OCI-LY7 (cell line): ENCODE data around the gene SH3YL1. TPM values are rescaled to one million over a fixed set of nuclear protein-coding genes. Genes with fewer than 3 reads are reported as not detected.

Source experiments
- BruUV-seq: library from RNA; stranded (reverse); fragments of 400-500 nt; replicated peaks from 2 replicates; lab custom pipeline; 2021; lab: Mats Ljungman, UMichigan
- CTCF ChIA-PET: fragments of 300-600 bp; sonication (Branson Sonifier 250); formaldehyde crosslinking; loops from one replicate; lab custom pipeline; 2022; ENCODE audit warnings: antibody characterized with exemption; ENCODE audit not compliant: unreplicated experiment; lab: Charles Lee
- POLR2A ChIA-PET: fragments of 300-600 bp; sonication (Branson Sonifier 250); formaldehyde crosslinking; loops from one replicate; lab custom pipeline; 2022; ENCODE audit warnings: antibody characterized with exemption; lab: Charles Lee
- DNase-seq: peaks from one replicate; pipeline ENCODE4 v3.0.0-alpha.2; 2015; ENCODE audit warnings: low spot score
- H2AFZ ChIP-seq: fragments of 200-600 bp; sonication (generic), shearing (Covaris generic); 2 replicates; pipeline ENCODE4 v1.6.1; 2014; ENCODE audit warnings: mild to moderate bottlenecking, antibody characterized with exemption, low read length, moderate library complexity
- H3K27ac ChIP-seq: fragments of 200-600 bp; sonication (generic); 2 replicates; pipeline ENCODE4 v1.5.1; 2014; ENCODE audit warnings: mixed run types, low read depth, mild to moderate bottlenecking, moderate library complexity, low read length, inconsistent platforms; ENCODE audit not compliant: poor library complexity, severe bottlenecking
- H3K36me3 ChIP-seq: fragments of 200-600 bp; sonication (generic); 2 replicates; pipeline ENCODE4 v1.6.1; 2014; ENCODE audit warnings: mild to moderate bottlenecking, antibody characterized with exemption, low read length, moderate library complexity, mixed read lengths; ENCODE audit not compliant: insufficient read depth
- H3K4me1 ChIP-seq: fragments of 200-600 bp; sonication (generic); 2 replicates; pipeline ENCODE4 v1.5.1; 2014; ENCODE audit warnings: mild to moderate bottlenecking, low read length; ENCODE audit not compliant: insufficient read depth, poor library complexity, severe bottlenecking
- H3K4me2 ChIP-seq: fragments of 200-600 bp; sonication (generic); 2 replicates; pipeline ENCODE4 v1.6.1; 2014; ENCODE audit warnings: mild to moderate bottlenecking, low read length
- H3K4me3 ChIP-seq: fragments of 200-600 bp; sonication (generic); 2 replicates; pipeline ENCODE4 v1.5.1; 2014; ENCODE audit warnings: mild to moderate bottlenecking, low read depth, low read length; ENCODE audit not compliant: poor library complexity, severe bottlenecking
- H3K79me2 ChIP-seq: fragments of 200-600 bp; sonication (generic); 2 replicates; pipeline ENCODE4 v1.6.1; 2016; ENCODE audit warnings: low read depth, mild to moderate bottlenecking, low read length, moderate library complexity, mixed read lengths; ENCODE audit not compliant: insufficient read depth
- H3K9me2 ChIP-seq: fragments of 200-600 bp; sonication (generic); 2 replicates; pipeline ENCODE4 v1.6.1; 2016; ENCODE audit warnings: mild to moderate bottlenecking, low read length, mixed read lengths; ENCODE audit not compliant: insufficient read depth
- H3K9me3 ChIP-seq: fragments of 200-600 bp; sonication (generic); 2 replicates; pipeline ENCODE4 v1.6.1; 2014; ENCODE audit warnings: mild to moderate bottlenecking, mixed run types, low read length, mixed read lengths
- H4K20me1 ChIP-seq: fragments of 200-600 bp; sonication (generic); 2 replicates; pipeline ENCODE4 v1.6.1; 2014; ENCODE audit warnings: mild to moderate bottlenecking, antibody characterized with exemption, low read length, moderate library complexity, mixed read lengths; ENCODE audit not compliant: insufficient read depth
- CTCF ChIP-seq: fragments of 200-600 bp; sonication (generic); conservative IDR thresholded peaks from 2 replicates; pipeline ENCODE4 v1.5.1; 2014; ENCODE audit warnings: mild to moderate bottlenecking, antibody characterized with exemption, low read length, moderate library complexity, mixed read lengths
- EZH2phosphoT487 ChIP-seq: fragments of 200-600 bp; sonication (generic); IDR thresholded peaks from 2 replicates; pipeline ENCODE4 v1.6.1; 2018; ENCODE audit warnings: low read depth, borderline replicate concordance, mild to moderate bottlenecking, mixed run types, antibody characterized with exemption, low read length, moderate library complexity, mixed read lengths
- intact Hi-C: fragments of 100-400 bp; cut with micrococcal nuclease; formaldehyde crosslinking; loops from one replicate; pipeline ENCODE4 v1.10.0; 2022; ENCODE audit not compliant: unreplicated experiment
- total RNA-seq, 2 experiments: library from RNA; depleted of rRNA in 1 of 2; stranded (reverse); fragments of >200 nt in 1 of 2; shearing (Covaris generic) in 1 of 2; gene quantifications; 2 replicates each; pipeline ENCODE4 v1.2.3, GENCODE V29; 2014 to 2022

Gene SH3YL1
- total RNA-seq, 2 experiments from 2014 or later, result 21.3 to 30.9 TPM

GRCh38 chr2:169741-170140, 94.1 kb downstream of the SH3YL1 start:
- POLR2A ChIA-PET, result no interaction called here
- Histone ChIP-seq H3K79me2 (no peaks in the 10 kb centered on the region), H3K36me3 (no peaks in the 10 kb centered on the region), H4K20me1 (no peaks in the 10 kb centered on the region), H3K4me2 (no peak overlapping the region), H3K27ac (no peak overlapping the region), H3K4me3 (no peak overlapping the region), H3K9me2 (no peaks in the 10 kb centered on the region), H2AFZ (no peak overlapping the region), H3K4me1 (no peaks in the 10 kb centered on the region), H3K9me3 (no peaks in the 10 kb centered on the region)
- TF ChIP-seq CTCF (no peak), EZH2phosphoT487 (no peak)
- no peak for DNase-seq
- intact Hi-C loops, result no loop called here
- CTCF ChIA-PET, result no interaction called here
- no TSS peak for BruUV-seq

Other genes with a start within 250 kb of the SH3YL1 start
- not detected in 2 replicates for gene FAM110C, start 217.5 kb downstream of the SH3YL1 start, total RNA-seq (2014; rRNA removed; shearing (Covaris generic))
- gene FAM110C, start 217.5 kb downstream of the SH3YL1 start, total RNA-seq (2022), result not detected in 2 replicates
- gene ACP1, start 915 bp upstream of the SH3YL1 start, total RNA-seq (2014; rRNA removed; shearing (Covaris generic)), result 124 and 126 TPM in 2 replicates
- gene ACP1, start 915 bp upstream of the SH3YL1 start, total RNA-seq (2022), result 99.0 and 114 TPM in 2 replicates
- gene ALKAL2, start 24.1 kb upstream of the SH3YL1 start, total RNA-seq (2014; rRNA removed; shearing (Covaris generic)), result not detected in 2 replicates
- not detected in 2 replicates for gene ALKAL2, start 24.1 kb upstream of the SH3YL1 start, total RNA-seq (2022)